HG02852 (cell line): ENCODE measurements around the gene SYPL2.

Experiments
- ATAC-seq: cut with Tn5 transposase; IDR thresholded peaks from one replicate; pipeline ENCODE4 v1.9.1; 2021; ENCODE audit warnings: mild to moderate bottlenecking, moderate library complexity; ENCODE audit not compliant: unreplicated experiment

The SYPL2 gene

GRCh38 chr1:109490934-109491302 lies 24.6 kb downstream of the SYPL2 start:
- ATAC-seq, result no peak

- no peak for ATAC-seq
Observed at GRCh38 chr1:109491372-109491771, 25.0 kb downstream of the SYPL2 start.

GRCh38 chr1:109492779-109493178 lies 26.4 kb downstream of the SYPL2 start:
- ATAC-seq, result no peak

- no peak for ATAC-seq
Observed at GRCh38 chr1:109493227-109493626, 26.9 kb downstream of the SYPL2 start.

GRCh38 chr1:109493805-109494539 lies 27.6 kb downstream of the SYPL2 start, which contains the start of gene CYB561D1:
TSS of gene CYB561D1 (plus strand) at chr1:109494094. CDS start at chr1:109494140, 46 bp downstream.
- peak; percentile 87 for ATAC-seq

GRCh38 chr1:109495738-109496137 lies 29.4 kb downstream of the SYPL2 start:
- no peak for ATAC-seq

- no peak for ATAC-seq
Observed at GRCh38 chr1:109497449-109498160, 31.3 kb downstream of the SYPL2 start.

- no peak for ATAC-seq
Observed at GRCh38 chr1:109498161-109498801, 31.9 kb downstream of the SYPL2 start.

GRCh38 chr1:109499081-109499480 lies 32.7 kb downstream of the SYPL2 start:
- no peak for ATAC-seq

GRCh38 chr1:109499661-109500536 lies 33.6 kb downstream of the SYPL2 start:
- ATAC-seq, result no peak

GRCh38 chr1:109500941-109501381 lies 34.6 kb downstream of the SYPL2 start:
- no peak for ATAC-seq

GRCh38 chr1:109501644-109502363 lies 35.5 kb downstream of the SYPL2 start:
- ATAC-seq, result no peak

GRCh38 chr1:109502364-109502851 lies 36.1 kb downstream of the SYPL2 start:
- ATAC-seq, result no peak

- no peak for ATAC-seq
Observed at GRCh38 chr1:109503935-109504334, 37.6 kb downstream of the SYPL2 start.

- ATAC-seq, result no peak
Observed at GRCh38 chr1:109504974-109505373, 38.6 kb downstream of the SYPL2 start.

- ATAC-seq, result no peak
Observed at GRCh38 chr1:109508001-109508872, 41.9 kb downstream of the SYPL2 start.

GRCh38 chr1:109508873-109509175 lies 42.5 kb downstream of the SYPL2 start:
- no peak for ATAC-seq

GRCh38 chr1:109509176-109510134 lies 43.1 kb downstream of the SYPL2 start, which contains the start of gene AMIGO1:
TSS of gene AMIGO1 (minus strand) at chr1:109509727. CDS start at chr1:109508912, 815 bp downstream.
- ATAC-seq, result peak; percentile 66
